ENCODE measurements around the gene SPINK7.

Gene SPINK7

GRCh38 chr5:148297731-148298130, 14.5 kb upstream of the SPINK7 start:
- TF ChIP-seq ZFP30 (CRISPR knock-in tag; IDR thresholded peaks at IDR 0.05), result no peak
- no peak for TF ChIP-seq CSDC2 (CRISPR knock-in tag; IDR thresholded peaks at IDR 0.05)
- ATAC-seq, result no peak

GRCh38 chr5:148306446-148306845, 5.8 kb upstream of the SPINK7 start:
- no peak for ATAC-seq
- TF ChIP-seq ZFP3 (CRISPR knock-in tag; IDR thresholded peaks at IDR 0.05), result no peak
- no peak for TF ChIP-seq SNAI2 (CRISPR knock-in tag; IDR thresholded peaks at IDR 0.05)
- no peak for TF ChIP-seq ZNF8 (CRISPR knock-in tag; IDR thresholded peaks at IDR 0.05)
- no peak for TF ChIP-seq ZNF70 (CRISPR knock-in tag; IDR thresholded peaks at IDR 0.05)
- TF ChIP-seq ZC3H10 (CRISPR knock-in tag; IDR thresholded peaks at IDR 0.05), result no peak
- no peak for TF ChIP-seq RARB (CRISPR knock-in tag; IDR thresholded peaks at IDR 0.05)
- TF ChIP-seq POU6F1 (CRISPR knock-in tag; IDR thresholded peaks at IDR 0.05; ENCODE audit: borderline replicate concordance, low read depth), result no peak
- TF ChIP-seq, protein P1, sequence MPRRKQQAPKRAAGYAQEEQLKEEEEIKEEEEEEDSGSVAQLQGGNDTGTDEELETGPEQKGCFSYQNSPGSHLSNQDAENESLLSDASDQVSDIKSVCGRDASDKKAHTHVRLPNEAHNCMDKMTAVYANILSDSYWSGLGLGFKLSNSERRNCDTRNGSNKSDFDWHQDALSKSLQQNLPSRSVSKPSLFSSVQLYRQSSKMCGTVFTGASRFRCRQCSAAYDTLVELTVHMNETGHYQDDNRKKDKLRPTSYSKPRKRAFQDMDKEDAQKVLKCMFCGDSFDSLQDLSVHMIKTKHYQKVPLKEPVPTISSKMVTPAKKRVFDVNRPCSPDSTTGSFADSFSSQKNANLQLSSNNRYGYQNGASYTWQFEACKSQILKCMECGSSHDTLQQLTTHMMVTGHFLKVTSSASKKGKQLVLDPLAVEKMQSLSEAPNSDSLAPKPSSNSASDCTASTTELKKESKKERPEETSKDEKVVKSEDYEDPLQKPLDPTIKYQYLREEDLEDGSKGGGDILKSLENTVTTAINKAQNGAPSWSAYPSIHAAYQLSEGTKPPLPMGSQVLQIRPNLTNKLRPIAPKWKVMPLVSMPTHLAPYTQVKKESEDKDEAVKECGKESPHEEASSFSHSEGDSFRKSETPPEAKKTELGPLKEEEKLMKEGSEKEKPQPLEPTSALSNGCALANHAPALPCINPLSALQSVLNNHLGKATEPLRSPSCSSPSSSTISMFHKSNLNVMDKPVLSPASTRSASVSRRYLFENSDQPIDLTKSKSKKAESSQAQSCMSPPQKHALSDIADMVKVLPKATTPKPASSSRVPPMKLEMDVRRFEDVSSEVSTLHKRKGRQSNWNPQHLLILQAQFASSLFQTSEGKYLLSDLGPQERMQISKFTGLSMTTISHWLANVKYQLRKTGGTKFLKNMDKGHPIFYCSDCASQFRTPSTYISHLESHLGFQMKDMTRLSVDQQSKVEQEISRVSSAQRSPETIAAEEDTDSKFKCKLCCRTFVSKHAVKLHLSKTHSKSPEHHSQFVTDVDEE (CRISPR knock-in tag; IDR thresholded peaks at IDR 0.05), result no peak
- no peak for TF ChIP-seq GLIS3 (CRISPR knock-in tag; IDR thresholded peaks at IDR 0.05)
- no peak for TF ChIP-seq PPARA (CRISPR knock-in tag; IDR thresholded peaks at IDR 0.05; ENCODE audit: borderline replicate concordance)
- no peak for TF ChIP-seq ESRRG (CRISPR knock-in tag; IDR thresholded peaks at IDR 0.05)

DNA sequence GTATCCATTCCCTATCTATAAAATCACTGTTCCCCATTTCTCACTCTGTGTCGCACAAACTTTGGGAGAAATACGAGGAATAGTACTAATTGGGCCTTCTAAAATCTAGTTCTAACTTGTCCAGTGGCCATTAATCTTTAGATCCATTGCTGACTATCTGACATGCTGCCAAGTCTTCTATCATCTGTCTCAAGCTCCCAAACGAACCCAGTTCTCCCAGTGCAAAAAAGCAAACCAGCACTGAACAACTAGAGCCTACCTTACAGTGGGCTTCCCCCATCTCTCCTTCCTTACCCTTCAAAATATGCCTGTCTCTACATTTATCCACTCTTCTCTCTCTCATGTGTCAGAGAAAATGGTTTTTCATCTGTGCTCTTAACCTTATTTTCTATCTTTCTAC, 3.2 kb upstream of the SPINK7 start:
- TF ChIP-seq ESRRG (CRISPR knock-in tag; IDR thresholded peaks at IDR 0.05), result no peak
- no peak for TF ChIP-seq CSDC2 (CRISPR knock-in tag; IDR thresholded peaks at IDR 0.05)
- no peak for TF ChIP-seq PPARA (CRISPR knock-in tag; IDR thresholded peaks at IDR 0.05; ENCODE audit: borderline replicate concordance)
- TF ChIP-seq, protein P2, sequence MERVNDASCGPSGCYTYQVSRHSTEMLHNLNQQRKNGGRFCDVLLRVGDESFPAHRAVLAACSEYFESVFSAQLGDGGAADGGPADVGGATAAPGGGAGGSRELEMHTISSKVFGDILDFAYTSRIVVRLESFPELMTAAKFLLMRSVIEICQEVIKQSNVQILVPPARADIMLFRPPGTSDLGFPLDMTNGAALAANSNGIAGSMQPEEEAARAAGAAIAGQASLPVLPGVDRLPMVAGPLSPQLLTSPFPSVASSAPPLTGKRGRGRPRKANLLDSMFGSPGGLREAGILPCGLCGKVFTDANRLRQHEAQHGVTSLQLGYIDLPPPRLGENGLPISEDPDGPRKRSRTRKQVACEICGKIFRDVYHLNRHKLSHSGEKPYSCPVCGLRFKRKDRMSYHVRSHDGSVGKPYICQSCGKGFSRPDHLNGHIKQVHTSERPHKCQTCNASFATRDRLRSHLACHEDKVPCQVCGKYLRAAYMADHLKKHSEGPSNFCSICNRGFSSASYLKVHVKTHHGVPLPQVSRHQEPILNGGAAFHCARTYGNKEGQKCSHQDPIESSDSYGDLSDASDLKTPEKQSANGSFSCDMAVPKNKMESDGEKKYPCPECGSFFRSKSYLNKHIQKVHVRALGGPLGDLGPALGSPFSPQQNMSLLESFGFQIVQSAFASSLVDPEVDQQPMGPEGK (CRISPR knock-in tag; IDR thresholded peaks at IDR 0.05; ENCODE audit: borderline replicate concordance), result no peak
- TF ChIP-seq ZFP3 (CRISPR knock-in tag; IDR thresholded peaks at IDR 0.05), result no peak
- no peak for TF ChIP-seq GLIS3 (CRISPR knock-in tag; IDR thresholded peaks at IDR 0.05)
- TF ChIP-seq, protein P3, sequence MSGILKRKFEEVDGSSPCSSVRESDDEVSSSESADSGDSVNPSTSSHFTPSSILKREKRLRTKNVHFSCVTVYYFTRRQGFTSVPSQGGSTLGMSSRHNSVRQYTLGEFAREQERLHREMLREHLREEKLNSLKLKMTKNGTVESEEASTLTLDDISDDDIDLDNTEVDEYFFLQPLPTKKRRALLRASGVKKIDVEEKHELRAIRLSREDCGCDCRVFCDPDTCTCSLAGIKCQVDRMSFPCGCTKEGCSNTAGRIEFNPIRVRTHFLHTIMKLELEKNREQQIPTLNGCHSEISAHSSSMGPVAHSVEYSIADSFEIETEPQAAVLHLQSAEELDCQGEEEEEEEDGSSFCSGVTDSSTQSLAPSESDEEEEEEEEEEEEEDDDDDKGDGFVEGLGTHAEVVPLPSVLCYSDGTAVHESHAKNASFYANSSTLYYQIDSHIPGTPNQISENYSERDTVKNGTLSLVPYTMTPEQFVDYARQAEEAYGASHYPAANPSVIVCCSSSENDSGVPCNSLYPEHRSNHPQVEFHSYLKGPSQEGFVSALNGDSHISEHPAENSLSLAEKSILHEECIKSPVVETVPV (CRISPR knock-in tag; IDR thresholded peaks at IDR 0.05), result no peak
- TF ChIP-seq ZNF70 (CRISPR knock-in tag; IDR thresholded peaks at IDR 0.05), result no peak
- no peak for TF ChIP-seq POU6F1 (CRISPR knock-in tag; IDR thresholded peaks at IDR 0.05; ENCODE audit: borderline replicate concordance, low read depth)
- TF ChIP-seq, protein P1 (CRISPR knock-in tag; IDR thresholded peaks at IDR 0.05), result no peak
- ATAC-seq, result no peak

Data from SK-N-SH treated with all-trans-retinoic acid at 6 μM for 48 hours (cell line).